HG02973 (cell line): ENCODE data around the gene PREX1.
"Not testable (repeated sequence)": the region's sequence is repeated elsewhere in the genome, so short reads cannot be mapped to it uniquely, and the experiment has no call there.

Source experiments
- ATAC-seq: cut with Tn5 transposase; IDR thresholded peaks from one replicate; pipeline ENCODE4 v1.9.1; 2021; ENCODE audit warnings: moderate library complexity; ENCODE audit not compliant: unreplicated experiment

The PREX1 gene, protein sequence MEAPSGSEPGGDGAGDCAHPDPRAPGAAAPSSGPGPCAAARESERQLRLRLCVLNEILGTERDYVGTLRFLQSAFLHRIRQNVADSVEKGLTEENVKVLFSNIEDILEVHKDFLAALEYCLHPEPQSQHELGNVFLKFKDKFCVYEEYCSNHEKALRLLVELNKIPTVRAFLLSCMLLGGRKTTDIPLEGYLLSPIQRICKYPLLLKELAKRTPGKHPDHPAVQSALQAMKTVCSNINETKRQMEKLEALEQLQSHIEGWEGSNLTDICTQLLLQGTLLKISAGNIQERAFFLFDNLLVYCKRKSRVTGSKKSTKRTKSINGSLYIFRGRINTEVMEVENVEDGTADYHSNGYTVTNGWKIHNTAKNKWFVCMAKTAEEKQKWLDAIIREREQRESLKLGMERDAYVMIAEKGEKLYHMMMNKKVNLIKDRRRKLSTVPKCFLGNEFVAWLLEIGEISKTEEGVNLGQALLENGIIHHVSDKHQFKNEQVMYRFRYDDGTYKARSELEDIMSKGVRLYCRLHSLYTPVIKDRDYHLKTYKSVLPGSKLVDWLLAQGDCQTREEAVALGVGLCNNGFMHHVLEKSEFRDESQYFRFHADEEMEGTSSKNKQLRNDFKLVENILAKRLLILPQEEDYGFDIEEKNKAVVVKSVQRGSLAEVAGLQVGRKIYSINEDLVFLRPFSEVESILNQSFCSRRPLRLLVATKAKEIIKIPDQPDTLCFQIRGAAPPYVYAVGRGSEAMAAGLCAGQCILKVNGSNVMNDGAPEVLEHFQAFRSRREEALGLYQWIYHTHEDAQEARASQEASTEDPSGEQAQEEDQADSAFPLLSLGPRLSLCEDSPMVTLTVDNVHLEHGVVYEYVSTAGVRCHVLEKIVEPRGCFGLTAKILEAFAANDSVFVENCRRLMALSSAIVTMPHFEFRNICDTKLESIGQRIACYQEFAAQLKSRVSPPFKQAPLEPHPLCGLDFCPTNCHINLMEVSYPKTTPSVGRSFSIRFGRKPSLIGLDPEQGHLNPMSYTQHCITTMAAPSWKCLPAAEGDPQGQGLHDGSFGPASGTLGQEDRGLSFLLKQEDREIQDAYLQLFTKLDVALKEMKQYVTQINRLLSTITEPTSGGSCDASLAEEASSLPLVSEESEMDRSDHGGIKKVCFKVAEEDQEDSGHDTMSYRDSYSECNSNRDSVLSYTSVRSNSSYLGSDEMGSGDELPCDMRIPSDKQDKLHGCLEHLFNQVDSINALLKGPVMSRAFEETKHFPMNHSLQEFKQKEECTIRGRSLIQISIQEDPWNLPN (N-terminal part only)

DNA sequence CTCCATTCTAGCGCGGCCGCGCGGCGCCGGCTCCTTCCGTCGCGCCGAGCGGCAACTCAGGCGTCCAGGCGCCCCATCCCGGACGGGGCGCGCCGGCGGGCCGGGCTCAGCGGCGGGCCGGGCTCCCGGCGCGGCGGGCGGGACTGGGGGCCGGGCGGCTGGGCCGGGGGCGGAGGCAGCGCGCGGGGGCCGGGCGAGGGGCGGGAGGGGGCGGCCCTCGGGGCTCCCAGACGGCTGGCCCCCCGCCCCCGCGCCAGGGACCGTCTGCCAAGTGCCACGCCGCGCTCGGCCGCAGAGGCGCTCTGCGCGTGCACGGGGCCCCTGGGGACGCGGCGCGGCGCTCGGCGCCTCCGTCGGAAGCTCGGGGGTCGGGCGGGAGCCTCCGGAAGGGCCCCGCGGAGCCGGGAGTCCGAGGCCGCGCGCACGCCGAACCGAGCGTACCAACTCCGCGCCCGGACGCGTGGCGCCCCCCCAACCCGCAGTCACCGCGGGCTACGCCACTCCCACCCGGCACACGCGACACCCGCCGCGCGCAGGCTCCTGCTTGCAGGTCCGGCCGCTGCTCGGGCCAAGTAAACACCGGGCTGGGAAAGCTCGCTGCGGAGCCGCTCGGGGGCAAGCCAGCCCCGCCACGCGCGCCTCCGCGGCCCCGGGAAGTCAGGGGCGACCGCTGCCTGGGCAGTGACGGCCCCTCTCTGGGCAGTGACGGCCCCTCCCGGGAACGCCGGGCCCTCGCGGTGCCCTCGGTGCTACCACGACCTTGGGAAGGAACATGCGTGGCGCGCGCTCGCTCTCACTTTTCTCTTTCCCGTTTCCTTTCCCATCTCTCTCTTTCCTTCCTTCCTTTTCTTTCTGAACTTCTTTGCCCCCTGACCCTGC, at the start of gene PREX1:
PREX1 (minus strand) TSS at position 145 of the 879 bp plus-strand sequence; CDS start at position 6, 139 bp downstream.
- ATAC-seq: peak; percentile 38

GRCh38 chr20:48877304-48877703, 49.5 kb upstream of the PREX1 start:
- no peak for ATAC-seq

- no peak for ATAC-seq
Measured at GRCh38 chr20:48875914-48876240, 48.1 kb upstream of the PREX1 start.

GRCh38 chr20:48875233-48875913, 47.6 kb upstream of the PREX1 start:
- ATAC-seq: no peak

GRCh38 chr20:48869442-48869841, 41.6 kb upstream of the PREX1 start:
- not testable (repeated sequence) for ATAC-seq

DNA sequence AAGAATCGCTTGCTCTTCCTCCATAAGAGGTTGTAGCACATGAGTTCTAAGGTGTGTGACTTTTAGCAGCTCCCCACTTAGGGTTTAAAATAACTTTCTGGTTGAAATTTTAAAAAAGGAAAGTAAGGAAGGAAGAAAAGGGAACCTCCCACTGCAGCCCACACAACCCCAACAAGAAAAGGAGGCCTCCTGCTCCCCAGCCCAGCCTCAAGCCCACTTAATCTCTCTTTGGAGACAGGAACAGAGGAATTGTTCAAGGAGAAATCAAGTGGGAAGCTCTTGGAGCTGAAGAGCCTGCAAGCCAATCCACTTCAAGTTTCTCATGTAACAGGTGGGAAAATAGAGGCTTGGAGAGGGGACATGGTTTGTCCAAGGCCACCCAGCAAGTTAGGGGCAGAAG, 39.1 kb upstream of the PREX1 start:
- ATAC-seq: no peak

DNA sequence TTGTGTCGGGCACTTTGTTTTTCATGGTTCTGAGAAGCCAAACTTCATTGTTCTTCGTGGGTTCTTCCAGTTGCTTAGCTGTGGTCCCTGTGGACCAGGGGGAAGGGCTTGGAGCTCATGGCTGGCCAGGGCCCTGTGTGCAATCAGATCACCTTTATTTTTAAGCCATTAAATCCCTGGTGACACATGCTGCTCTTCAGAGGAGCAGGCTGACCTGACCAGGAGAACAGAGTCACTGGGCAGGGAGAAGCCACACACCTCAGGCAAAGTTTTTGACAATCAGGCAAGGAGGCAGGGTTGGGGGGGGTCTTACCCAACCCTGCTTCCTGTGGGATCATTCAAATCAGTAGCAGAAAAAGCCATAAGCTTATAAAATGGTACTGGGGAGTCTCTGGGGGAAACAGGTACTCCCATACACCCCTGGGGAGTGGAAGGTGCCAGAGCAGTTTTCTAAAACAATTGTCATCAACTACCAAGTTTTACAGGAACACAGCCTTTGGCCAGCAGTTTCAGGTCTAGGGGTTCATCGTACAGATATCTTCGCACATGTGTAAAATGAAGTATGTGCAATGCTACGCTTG, 37.0 kb upstream of the PREX1 start:
- no peak for ATAC-seq

GRCh38 chr20:48864254-48864653, 36.5 kb upstream of the PREX1 start:
- no peak for ATAC-seq

GRCh38 chr20:48862279-48862678, 34.5 kb upstream of the PREX1 start:
- no peak for ATAC-seq

DNA sequence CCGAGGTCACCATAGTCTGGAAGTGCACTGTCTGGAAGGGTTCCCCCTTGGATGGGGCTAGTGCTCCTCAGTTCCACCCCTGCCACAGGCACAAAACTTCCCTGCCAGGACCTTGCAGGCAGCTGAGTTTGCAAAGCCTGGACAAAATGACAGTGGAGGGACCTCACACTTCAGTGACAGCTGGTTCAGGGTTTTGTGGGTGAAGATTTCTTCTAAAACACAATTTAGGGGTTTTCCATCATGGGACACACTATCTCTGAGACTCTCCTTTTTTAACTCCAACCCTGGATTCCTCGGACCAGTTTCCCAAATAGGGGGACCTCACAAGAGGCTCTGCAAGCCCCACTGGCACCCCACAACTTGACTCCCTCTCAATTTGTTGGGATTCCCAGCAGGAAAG, 33.6 kb upstream of the PREX1 start:
- no peak for ATAC-seq

GRCh38 chr20:48858075-48858790, 30.4 kb upstream of the PREX1 start:
- no peak for ATAC-seq

DNA sequence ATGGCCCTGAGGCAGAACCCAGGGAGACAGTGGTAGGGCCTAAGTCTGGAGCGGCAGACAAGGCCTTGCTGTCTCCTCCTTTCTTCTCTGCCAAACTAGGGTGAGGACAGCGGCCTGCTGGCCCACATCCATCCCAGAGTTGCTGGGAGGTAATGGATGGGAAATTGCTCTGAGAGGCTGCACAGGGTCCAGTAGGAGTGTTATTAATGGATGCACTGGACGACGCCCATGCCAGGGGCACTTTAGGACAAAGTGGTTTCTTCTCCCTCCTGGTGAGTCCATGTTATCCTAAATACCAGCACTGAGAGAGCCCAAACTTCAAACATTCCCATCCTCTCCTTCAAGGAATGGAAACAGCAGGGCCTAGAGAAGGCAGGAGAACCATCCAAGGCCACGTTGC, 28.3 kb upstream of the PREX1 start:
- no peak for ATAC-seq

DNA sequence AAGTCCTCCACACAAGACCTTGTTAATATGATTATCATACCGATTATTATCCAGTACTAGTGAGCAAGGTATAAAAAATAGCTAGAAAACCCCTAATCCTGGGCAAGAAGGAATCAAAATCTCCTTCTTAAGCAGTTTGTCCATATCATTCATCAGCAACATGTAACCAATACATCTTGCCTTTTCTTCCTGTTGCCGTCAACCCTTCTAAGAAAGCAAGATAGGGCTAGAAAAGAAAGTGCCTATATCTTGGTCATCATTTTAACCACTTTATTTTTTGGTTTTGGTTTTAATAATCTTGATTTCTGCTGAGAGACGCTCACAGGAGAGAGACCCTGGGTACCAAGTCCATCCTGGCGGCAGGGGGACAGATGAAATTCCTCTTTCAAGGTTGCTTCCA, 27.2 kb upstream of the PREX1 start:
- no peak for ATAC-seq

- ATAC-seq: no peak
Measured at GRCh38 chr20:48852609-48853008, 24.8 kb upstream of the PREX1 start.

DNA sequence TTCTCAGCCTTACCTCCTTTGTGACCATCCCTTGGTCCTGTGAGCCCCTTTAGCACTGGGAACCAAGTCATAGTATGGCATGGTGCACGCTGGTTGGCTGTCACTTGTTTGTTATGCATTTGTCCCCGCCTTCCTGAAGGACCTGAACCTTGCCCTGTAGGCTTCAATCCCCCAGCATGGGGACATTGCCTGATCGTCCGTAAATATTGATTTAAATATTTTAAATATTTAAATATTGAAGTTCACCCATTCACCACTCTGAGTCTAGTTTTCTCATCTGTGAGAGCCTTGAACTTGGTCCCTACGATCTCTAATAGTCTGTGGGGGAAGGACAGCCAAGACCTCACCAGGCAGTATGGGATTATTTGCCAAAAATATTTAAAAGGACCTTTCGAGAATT, 23.8 kb upstream of the PREX1 start:
- ATAC-seq: no peak

DNA sequence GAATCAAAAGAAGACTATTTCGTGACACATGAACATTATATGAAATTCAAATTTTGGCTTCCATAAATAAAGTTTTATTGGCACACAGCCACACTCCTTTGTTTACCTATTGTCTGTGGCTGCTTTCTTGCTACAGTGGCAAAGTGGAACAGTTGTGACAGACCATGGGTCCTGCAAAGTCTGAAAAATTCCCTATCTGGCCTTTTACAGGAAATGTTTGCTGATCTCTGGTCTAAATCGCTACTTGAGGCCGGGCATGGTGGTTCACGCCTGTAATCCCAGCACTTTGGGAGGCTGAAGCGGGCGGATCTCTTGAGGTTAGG, 23.1 kb upstream of the PREX1 start:
- ATAC-seq: no peak

DNA sequence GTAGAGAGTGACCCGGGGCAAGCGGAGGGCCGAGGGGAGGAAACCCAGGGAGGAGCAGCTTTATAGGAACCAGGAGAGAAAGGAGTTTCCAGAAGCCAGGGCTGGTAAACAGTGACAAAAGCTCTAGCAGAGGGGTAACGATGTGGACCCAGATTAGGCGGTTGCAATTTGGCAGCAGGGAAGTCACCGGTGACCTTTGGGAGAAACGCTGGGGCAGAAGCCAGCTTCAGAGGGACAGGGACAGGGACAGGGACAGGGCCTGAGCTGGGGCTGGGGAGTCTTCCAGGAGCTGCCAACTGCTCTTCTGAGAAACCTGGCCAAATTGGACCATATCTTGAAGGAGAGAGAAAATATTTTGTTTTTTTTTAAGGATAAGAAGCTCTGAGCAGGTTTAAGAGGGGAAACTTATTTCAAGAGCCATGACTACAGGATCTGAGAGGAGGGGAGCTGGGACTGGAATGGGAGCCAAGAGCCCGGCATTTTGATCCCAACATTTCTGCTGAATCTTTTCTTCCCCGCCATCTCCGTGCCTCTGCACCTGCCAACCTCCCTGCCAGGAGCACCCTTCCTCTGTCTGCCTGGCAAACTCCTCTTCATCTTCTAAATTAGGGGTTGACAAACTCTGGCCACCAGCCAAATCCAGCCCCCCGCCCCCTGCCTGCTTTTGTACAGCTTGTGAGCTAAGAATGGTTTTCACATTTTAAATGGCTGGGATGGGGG, 22.6 kb upstream of the PREX1 start:
- ATAC-seq: no peak

DNA sequence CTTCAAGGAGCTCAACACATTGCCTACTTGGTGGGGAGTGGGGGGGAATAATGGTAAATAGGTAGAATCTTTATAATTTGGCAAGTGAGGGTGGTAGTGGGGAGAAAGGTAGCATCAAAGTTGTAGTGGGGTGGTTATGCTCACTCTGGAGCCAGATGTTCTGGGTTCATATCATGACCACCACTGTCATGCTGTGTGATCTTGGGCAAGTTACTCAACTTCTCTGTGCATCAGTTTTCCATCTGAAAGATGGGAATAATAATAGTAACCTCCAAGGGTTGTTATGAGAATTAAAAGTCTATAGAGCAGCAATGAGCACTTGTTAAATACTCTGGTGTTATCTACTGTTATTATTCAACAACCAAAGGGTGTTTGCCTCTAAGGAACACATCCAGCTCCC, 22.0 kb upstream of the PREX1 start:
- no peak for ATAC-seq
